PC-9 (cell line): ENCODE results near the gene LRP3. TPM values are rescaled to one million over a fixed set of nuclear protein-coding genes. Genes with fewer than 3 reads are reported as not detected.

Source experiments
- BruUV-seq: library from RNA; stranded (reverse); fragments of 400-500 nt; replicated peaks from 2 replicates; lab custom pipeline; 2021; lab: Mats Ljungman, UMichigan
- CTCF ChIA-PET: fragments of 300-600 bp; sonication (Branson Sonifier 250); formaldehyde crosslinking; loops from one replicate; lab custom pipeline; 2022; ENCODE audit warnings: antibody characterized with exemption; lab: Charles Lee
- POLR2A ChIA-PET: fragments of 300-600 bp; sonication (Branson Sonifier 250); formaldehyde crosslinking; loops from one replicate; lab custom pipeline; 2022; ENCODE audit warnings: antibody characterized with exemption; ENCODE audit not compliant: unreplicated experiment; lab: Charles Lee
- DNase-seq, 2 experiments: peaks; one replicate each; pipeline versions ENCODE4 v3.0.0 to v3.0.0-alpha.2; 2015 to 2022; ENCODE audit warnings: mixed read lengths in 1 of 2
- H2AFZ ChIP-seq: fragments of 200-600 bp; sonication (generic); 2 replicates; pipeline ENCODE4 v1.8.1; 2017; ENCODE audit warnings: antibody characterized with exemption
- H3F3A ChIP-seq: fragments of 200-600 bp; sonication (generic); 2 replicates; pipeline ENCODE4 v1.8.1; 2017; ENCODE audit warnings: antibody characterized with exemption, mild to moderate bottlenecking, low read depth; ENCODE audit not compliant: insufficient read depth
- H3K27ac ChIP-seq: fragments of 200-600 bp; sonication (generic); 2 replicates; pipeline ENCODE4 v1.6.1; 2016; ENCODE audit warnings: mixed run types
- H3K27me3 ChIP-seq: fragments of 200-600 bp; sonication (generic); 2 replicates; pipeline ENCODE4 v1.6.1; 2016; ENCODE audit warnings: low read depth, mixed run types; ENCODE audit not compliant: insufficient read depth
- H3K36me3 ChIP-seq: fragments of 200-600 bp; sonication (generic); 2 replicates; pipeline ENCODE4 v1.6.1; 2016; ENCODE audit warnings: low read depth, mixed run types
- H3K4me1 ChIP-seq: fragments of 200-600 bp; sonication (generic); replicated peaks from 2 replicates; pipeline ENCODE4 v1.6.1; 2016; ENCODE audit warnings: mixed run types; ENCODE audit not compliant: insufficient read depth
- H3K4me2 ChIP-seq: fragments of 200-600 bp; sonication (generic); 2 replicates; pipeline ENCODE4 v1.6.1; 2017; ENCODE audit warnings: mixed run types
- H3K4me3 ChIP-seq: fragments of 200-600 bp; sonication (generic); 2 replicates; pipeline ENCODE4 v1.6.1; 2016; ENCODE audit warnings: mixed run types
- H3K79me2 ChIP-seq: fragments of 200-600 bp; sonication (generic); 2 replicates; pipeline ENCODE4 v1.6.1; 2017; ENCODE audit warnings: low read depth, mixed run types
- H3K9me2 ChIP-seq: fragments of 200-600 bp; sonication (generic); 2 replicates; pipeline ENCODE4 v1.8.1; 2017; ENCODE audit warnings: mild to moderate bottlenecking; ENCODE audit not compliant: insufficient read depth
- H3K9me3 ChIP-seq: fragments of 200-600 bp; sonication (generic); 2 replicates; pipeline ENCODE4 v1.8.1; 2016; ENCODE audit warnings: low read depth; ENCODE audit not compliant: insufficient read depth
- H4K20me1 ChIP-seq: fragments of 200-600 bp; sonication (generic); 2 replicates; pipeline ENCODE4 v1.8.1; 2017; ENCODE audit not compliant: insufficient read depth
- CTCF ChIP-seq: fragments of 200-600 bp; sonication (generic); conservative IDR thresholded peaks from 2 replicates; pipeline ENCODE4 v1.6.1; 2017; ENCODE audit warnings: mixed run types, antibody characterized with exemption, mild to moderate bottlenecking, moderate library complexity
- EZH2 ChIP-seq: fragments of 200-600 bp; sonication (generic); IDR thresholded peaks from 2 replicates; pipeline ENCODE4 v1.8.0; 2017; ENCODE audit warnings: antibody characterized with exemption, low read depth
- intact Hi-C: fragments of 100-400 bp; cut with micrococcal nuclease; formaldehyde crosslinking; loops from one replicate; pipeline ENCODE4 v1.10.0; 2022; ENCODE audit not compliant: unreplicated experiment
- total RNA-seq: library from RNA; stranded (reverse); gene quantifications from 2 replicates; pipeline ENCODE4 v1.2.3, GENCODE V29; 2021

Gene LRP3
- total RNA-seq, 1 experiment from 2014 or later: 2.3 TPM

- H3K79me2 ChIP-seq: no peaks in the 10 kb centered on the region
- H3F3A ChIP-seq: no peaks in the 10 kb centered on the region
- intact Hi-C loops: no loop called here
- no peaks in the 10 kb centered on the region for H3K9me3 ChIP-seq
- ChIA-PET POLR2A (no interaction called here), CTCF (no interaction called here)
- H3K9me2 ChIP-seq: no peaks in the 10 kb centered on the region
- BruUV-seq: no TSS peak
- H3K36me3 ChIP-seq: no peaks in the 10 kb centered on the region
- no peaks in the 10 kb centered on the region for H3K4me1 ChIP-seq
- no peak overlapping the region for H3K27ac ChIP-seq
- H3K4me3 ChIP-seq: no peak overlapping the region
- DNase-seq: no peak
- H4K20me1 ChIP-seq: no peaks in the 10 kb centered on the region
- TF ChIP-seq CTCF (no peak), EZH2 (no peak)
- H3K4me2 ChIP-seq: no peak overlapping the region
- H2AFZ ChIP-seq: no peak overlapping the region
- no peaks in the 10 kb centered on the region for H3K27me3 ChIP-seq
These were observed 45.3 kb downstream of the LRP3 start for GRCh38 chr19:33239223-33239975.

- CTCF ChIA-PET: no interaction called here
- Histone ChIP-seq H4K20me1 (no peaks in the 10 kb centered on the region), H3K79me2 (no peaks in the 10 kb centered on the region), H3K4me2 (no peak overlapping the region), H3K36me3 (no peaks in the 10 kb centered on the region), H3K9me2 (no peaks in the 10 kb centered on the region), H3K4me3 (no peak overlapping the region), H3F3A (no peaks in the 10 kb centered on the region), H3K27me3 (no peaks in the 10 kb centered on the region), H3K27ac (no peak overlapping the region), H2AFZ (no peak overlapping the region), H3K9me3 (no peaks in the 10 kb centered on the region), H3K4me1 (no peaks in the 10 kb centered on the region)
- TF ChIP-seq EZH2 (no peak), CTCF (no peak)
- POLR2A ChIA-PET: no interaction called here
- no peak for DNase-seq
- intact Hi-C loops: loop anchor here (2.0 kb wide), 1 partner anchor 71 kb away; no protein-coding TSS in a partner anchor
- BruUV-seq: no TSS peak
These were observed 46.1 kb downstream of the LRP3 start for GRCh38 chr19:33240181-33240771.

- no peak for DNase-seq
- TF ChIP-seq EZH2: no peak
- no peak for TF ChIP-seq CTCF
- no peak overlapping the region for H3K27ac ChIP-seq
- no peaks in the 10 kb centered on the region for H3K27me3 ChIP-seq
- H3K4me2 ChIP-seq: no peak overlapping the region
- H3F3A ChIP-seq: no peaks in the 10 kb centered on the region
- H3K4me1 ChIP-seq: no peaks in the 10 kb centered on the region
- CTCF ChIA-PET: interaction anchor here (0.6 kb wide), 1 partner anchor 45 kb away, joined by 8 read pairs; no protein-coding TSS in a partner anchor
- H3K9me3 ChIP-seq: no peaks in the 10 kb centered on the region
- H4K20me1 ChIP-seq: no peaks in the 10 kb centered on the region
- intact Hi-C loops: loop anchor here (1.0 to 2.0 kb wide), 2 partner anchors 70 to 165 kb away; no protein-coding TSS in a partner anchor
- no peak overlapping the region for H3K4me3 ChIP-seq
- no peak overlapping the region for H2AFZ ChIP-seq
- no peaks in the 10 kb centered on the region for H3K36me3 ChIP-seq
- no TSS peak for BruUV-seq
- no peaks in the 10 kb centered on the region for H3K9me2 ChIP-seq
- POLR2A ChIA-PET: no interaction called here
- no peaks in the 10 kb centered on the region for H3K79me2 ChIP-seq
These were observed 47.0 kb downstream of the LRP3 start for GRCh38 chr19:33241091-33241529.
